ENCODE data around the gene LYPD6. TPM values are rescaled to one million over a fixed set of nuclear protein-coding genes. Genes with fewer than 3 reads are reported as not detected.
"Not testable (repeated sequence)": the region's sequence is repeated elsewhere in the genome, so short reads cannot be mapped to it uniquely, and the experiment has no call there.

Gene LYPD6
- total RNA-seq, 2 donors from 2014 or later = 5.2 to 8.4 TPM

DNA sequence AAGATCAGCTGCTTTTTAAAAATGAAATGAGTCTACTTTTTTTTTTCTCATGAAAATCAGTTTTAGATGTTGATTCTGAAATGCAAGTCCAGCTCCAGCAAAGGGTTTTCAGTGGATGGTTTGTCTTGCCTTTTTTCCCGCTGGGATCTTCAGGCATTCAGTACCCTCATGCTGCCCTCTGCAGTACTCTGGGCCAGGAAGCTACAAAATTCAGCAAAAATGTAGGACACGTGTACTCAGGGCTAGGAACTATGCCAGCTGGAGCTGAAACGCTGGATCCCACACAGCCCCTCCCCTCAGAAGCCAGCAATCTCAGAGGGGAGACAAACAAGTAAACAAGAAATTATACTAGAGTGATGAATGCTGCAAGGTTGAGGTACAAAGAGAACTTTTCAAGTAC, 159.9 kb downstream of the LYPD6 start:
- Histone ChIP-seq H3K27me3 (no peaks in the 10 kb centered on the region), H3K4me3 (no peak overlapping the region), H3K4me1 (no peaks in the 10 kb centered on the region), H3K9me3 (no peaks in the 10 kb centered on the region), H3K36me3 (no peaks in the 10 kb centered on the region), H3K9ac (ENCODE audit: low read depth in 2 of 2, low read length in 2 of 2) (no peak overlapping the region), H3K27ac (no peak overlapping the region)
- no peak for TF ChIP-seq CTCF (IDR thresholded peaks at IDR 0.05)
- intact Hi-C loops (cut with DNase I) = no loop called here
- no peak for DNase-seq

DNA sequence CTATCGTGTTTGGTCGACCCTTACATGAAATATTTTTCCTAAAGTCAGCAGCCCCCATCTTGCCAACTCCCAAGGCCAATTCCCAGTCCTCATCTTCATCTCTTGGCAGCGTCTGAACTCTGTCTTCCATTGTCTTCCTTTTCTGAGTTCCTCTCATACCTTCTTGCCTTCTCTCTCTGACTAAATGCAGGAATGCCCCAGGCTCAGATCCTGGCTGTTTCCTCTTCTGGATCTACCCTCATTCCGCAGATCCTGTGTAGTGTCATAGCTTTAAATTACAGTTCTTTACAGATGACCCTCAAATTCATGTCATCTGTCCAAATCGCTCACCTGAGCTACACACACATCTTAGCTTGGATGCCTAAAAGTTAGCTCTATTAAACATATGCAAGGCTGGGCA, 162.5 kb downstream of the LYPD6 start:
- no peak for DNase-seq
- H3K9ac ChIP-seq (ENCODE audit: low read depth in 2 of 2, low read length in 2 of 2) = no peak overlapping the region
- H3K9me3 ChIP-seq = no peaks in the 10 kb centered on the region
- no peaks in the 10 kb centered on the region for H3K27me3 ChIP-seq
- no peak for TF ChIP-seq CTCF (IDR thresholded peaks at IDR 0.05)
- no peak overlapping the region for H3K27ac ChIP-seq
- no peaks in the 10 kb centered on the region for H3K4me1 ChIP-seq
- no peak overlapping the region for H3K4me3 ChIP-seq
- no peaks in the 10 kb centered on the region for H3K36me3 ChIP-seq
- intact Hi-C loops (cut with DNase I) = no loop called here

GRCh38 chr2:149499204-149499603, 168.8 kb downstream of the LYPD6 start:
- H3K4me3 ChIP-seq; H3K9me3 ChIP-seq; H3K27ac ChIP-seq; H3K4me1 ChIP-seq; intact Hi-C loops (cut with DNase I); DNase-seq; H3K27me3 ChIP-seq; H3K9ac ChIP-seq (ENCODE audit: low read depth in 2 of 2, low read length in 2 of 2); H3K36me3 ChIP-seq: not testable (repeated sequence)

DNA sequence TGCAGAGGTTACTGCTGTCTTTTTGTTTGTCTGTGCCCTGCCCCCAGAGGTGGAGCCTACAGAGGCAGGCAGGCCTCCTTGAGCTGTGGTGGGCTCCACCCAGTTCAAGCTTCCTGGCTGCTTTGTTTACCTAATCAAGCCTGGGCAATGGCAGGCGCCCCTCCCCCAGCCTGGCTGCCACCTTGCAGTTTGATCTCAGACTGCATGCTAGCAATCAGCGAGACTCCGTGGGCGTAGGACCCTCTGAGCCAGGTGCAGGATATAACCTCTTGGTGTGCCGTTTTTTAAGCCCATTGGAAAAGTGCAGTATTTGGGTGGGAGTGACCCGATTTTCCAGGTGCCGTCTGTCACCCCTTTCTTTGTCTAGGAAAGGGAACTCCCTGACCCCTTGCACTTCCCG, 176.4 kb downstream of the LYPD6 start:
- H3K27me3 ChIP-seq; intact Hi-C loops (cut with DNase I); H3K36me3 ChIP-seq; H3K4me1 ChIP-seq; DNase-seq; H3K9me3 ChIP-seq; H3K27ac ChIP-seq; H3K4me3 ChIP-seq; H3K9ac ChIP-seq (ENCODE audit: low read depth in 2 of 2, low read length in 2 of 2): not testable (repeated sequence)

DNA sequence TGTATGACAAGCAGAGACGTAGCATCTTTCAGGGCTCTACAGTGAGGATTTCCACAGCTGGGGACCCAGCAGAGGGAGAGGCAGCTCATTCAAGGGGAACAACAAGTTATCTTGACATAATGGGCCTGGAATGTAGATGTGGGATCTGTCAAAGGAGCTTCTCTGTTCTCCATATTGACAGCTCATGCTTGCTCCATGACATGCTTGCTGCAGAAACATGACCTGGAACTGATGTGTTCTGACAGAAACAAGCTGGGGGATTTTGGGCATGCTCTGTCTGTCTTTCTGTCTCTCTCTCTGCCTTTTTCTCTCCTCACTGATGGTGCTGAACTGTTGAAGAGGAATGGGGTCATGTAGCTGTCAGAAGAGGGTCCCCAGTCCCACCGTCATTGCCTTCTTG, 177.6 kb downstream of the LYPD6 start:
- no peak overlapping the region for H3K27ac ChIP-seq
- no peaks in the 10 kb centered on the region for H3K27me3 ChIP-seq
- no peaks in the 10 kb centered on the region for H3K9me3 ChIP-seq
- H3K36me3 ChIP-seq = no peaks in the 10 kb centered on the region
- intact Hi-C loops (cut with DNase I) = no loop called here
- no peak overlapping the region for H3K4me3 ChIP-seq
- no peak for TF ChIP-seq CTCF (IDR thresholded peaks at IDR 0.05)
- DNase-seq = no peak
- H3K9ac ChIP-seq (ENCODE audit: low read depth in 2 of 2, low read length in 2 of 2) = no peak overlapping the region
- H3K4me1 ChIP-seq = no peaks in the 10 kb centered on the region

GRCh38 chr2:149513461-149513860, 183.1 kb downstream of the LYPD6 start:
- Histone ChIP-seq H3K36me3 (no peaks in the 10 kb centered on the region), H3K9me3 (no peaks in the 10 kb centered on the region), H3K9ac (ENCODE audit: low read depth in 2 of 2, low read length in 2 of 2) (no peak overlapping the region), H3K4me3 (no peak overlapping the region), H3K4me1 (no peaks in the 10 kb centered on the region), H3K27ac (no peak overlapping the region), H3K27me3 (no peaks in the 10 kb centered on the region)
- intact Hi-C loops (cut with DNase I) = no loop called here
- no peak for DNase-seq
- no peak for TF ChIP-seq CTCF (IDR thresholded peaks at IDR 0.05)

All from colonic mucosa (tissue), 4 donors.